A673 (cell line): Measurements from ENCODE around the gene BBS9.

Source experiments
- CTCF ChIP-seq: fragments of 300-800, 200-600 bp; sonication (generic); conservative IDR thresholded peaks from 2 replicates; pipeline ENCODE4 v1.5.1; 2017; ENCODE audit warnings: low read depth, mild to moderate bottlenecking, antibody characterized with exemption, low read length, moderate library complexity, mixed read lengths
- EZH2 ChIP-seq: fragments of 200-600 bp; sonication (generic); IDR thresholded peaks from 2 replicates; pipeline ENCODE4 v1.6.1; 2017; ENCODE audit warnings: borderline replicate concordance, low read depth, mild to moderate bottlenecking, mixed read lengths, antibody characterized with exemption, low read length; ENCODE audit not compliant: poor library complexity, severe bottlenecking

GRCh38 chr7:33300131-33300530, 170.8 kb downstream of the BBS9 start:
- TF ChIP-seq CTCF (no peak), EZH2 (no peak)
